GM12878 (cell line): Measurements from ENCODE around the gene TFAP2B. TPM values are rescaled to one million over a fixed set of nuclear protein-coding genes. Genes with fewer than 3 reads are reported as not detected.

Source experiments
- ATAC-seq: fragments of 200-7000 bp; cut with Tn5 transposase; 3 replicates; pipeline ENCODE4 v1.9.1; 2020; ENCODE audit warnings: mild to moderate bottlenecking, moderate library complexity
- BruUV-seq: library from RNA; stranded (reverse); fragments of 400-500 nt; replicated peaks from 2 replicates; lab custom pipeline; 2021; lab: Mats Ljungman, UMichigan
- CTCF ChIA-PET: fragments of 300-600 bp; sonication (Branson Sonifier 250); formaldehyde crosslinking; extraction: SDS; loops from one replicate; lab custom pipeline; 2021; ENCODE audit warnings: inconsistent platforms; lab: Yijun Ruan, JAX
- POLR2A ChIA-PET: fragments of 350-600 bp; formaldehyde crosslinking; extraction: SDS; loops from one replicate; lab custom pipeline; 2021; ENCODE audit warnings: inconsistent platforms; lab: Charles Lee
- RAD21 ChIA-PET: fragments of 300-600 bp; sonication (Branson Sonifier 250); formaldehyde crosslinking; loops from one replicate; lab custom pipeline; 2023; ENCODE audit warnings: antibody characterized with exemption; ENCODE audit not compliant: unreplicated experiment; lab: Charles Lee
- SMC1A ChIA-PET: fragments of 300-600 bp; sonication (Branson Sonifier 250); formaldehyde crosslinking; loops from one replicate; lab custom pipeline; 2023; ENCODE audit not compliant: unreplicated experiment, uncharacterized antibody; lab: Charles Lee
- DNase-seq: peaks from one replicate; pipeline ENCODE4 v3.0.0-alpha.2; 2011; ENCODE audit warnings: low read depth, low spot score
- FAIRE-seq: peaks from 3 replicates; lab custom pipeline; 2011; peaks lifted over from hg19 to GRCh38; lab: Jason Lieb, UNC
- H2AFZ ChIP-seq: 2 replicates; pipeline ENCODE4 v1.6.0; 2011; ENCODE audit warnings: low read depth, low read length, control low read depth; ENCODE audit not compliant: control insufficient read depth
- H3K27ac ChIP-seq: 2 replicates; pipeline ENCODE4 v1.5.1; 2011; ENCODE audit warnings: control low read depth; ENCODE audit not compliant: control insufficient read depth, insufficient read depth
- H3K27me3 ChIP-seq, 2 experiments: replicated peaks in 1 of 2; 2 replicates each; pipeline versions ENCODE4 v1.6.0 to v1.6.1; 2011; ENCODE audit warnings: low read length in 1 of 2; ENCODE audit not compliant: control insufficient read depth in 2 of 2, insufficient read depth in 2 of 2
- H3K36me3 ChIP-seq, 2 experiments: 2 replicates each; pipeline ENCODE4 v1.5.1; 2011; ENCODE audit warnings: low read length in 1 of 2; ENCODE audit not compliant: control insufficient read depth in 2 of 2, insufficient read depth in 2 of 2
- H3K4me1 ChIP-seq: 2 replicates; pipeline ENCODE4 v1.6.1; 2011; ENCODE audit warnings: mild to moderate bottlenecking, low read length, moderate library complexity, mixed read lengths; ENCODE audit not compliant: control insufficient read depth, insufficient read depth
- H3K4me2 ChIP-seq: 2 replicates; pipeline ENCODE4 v1.6.0; 2011; ENCODE audit warnings: control low read depth; ENCODE audit not compliant: control insufficient read depth, insufficient read depth
- H3K4me3 ChIP-seq: fragments of 200-600 bp; sonication (generic); 2 replicates; pipeline ENCODE4 v1.5.1; 2016
- H3K79me2 ChIP-seq: 2 replicates; pipeline ENCODE4 v1.6.0; 2011; ENCODE audit warnings: low read length; ENCODE audit not compliant: control insufficient read depth, insufficient read depth
- H3K9ac ChIP-seq: 2 replicates; pipeline ENCODE4 v1.8.0; 2011; ENCODE audit warnings: low read length, control low read depth, mixed read lengths; ENCODE audit not compliant: control insufficient read depth, insufficient read depth
- H3K9me3 ChIP-seq: replicated peaks from 3 replicates; pipeline ENCODE4 v1.5.1; 2011; ENCODE audit warnings: mild to moderate bottlenecking, low read length; ENCODE audit not compliant: control insufficient read depth, insufficient read depth
- H4K20me1 ChIP-seq: 2 replicates; pipeline ENCODE4 v1.6.0; 2011; ENCODE audit not compliant: control insufficient read depth, insufficient read depth
- JUNB ChIP-seq: IDR thresholded peaks from 2 replicates; pipeline ENCODE4 v1.6.1; 2016; ENCODE audit warnings: antibody characterized with exemption, mild to moderate bottlenecking
- POLR2AphosphoS5 ChIP-seq: IDR thresholded peaks from 2 replicates; pipeline ENCODE4 v1.6.1; 2011; ENCODE audit warnings: mild to moderate bottlenecking, low read length, inconsistent platforms
- SPI1 ChIP-seq: IDR thresholded peaks from 2 replicates; pipeline ENCODE4 v1.6.1; 2011; ENCODE audit warnings: low read depth, mild to moderate bottlenecking, low read length, moderate library complexity, borderline replicate concordance; ENCODE audit not compliant: insufficient read depth
- WGBS: methylation state at CpG from one replicate; pipeline ENCODE4 v1.1.6; 2016; ENCODE audit warnings: low lambda C conversion rate; ENCODE audit not compliant: insufficient replicate concordance, insufficient coverage; ENCODE audit errors: missing lambda C conversion rate; 5-methylcytosine and 5-hydroxymethylcytosine counted together
- in situ Hi-C: fragments of 300-500 bp; cut with MboI; formaldehyde crosslinking; loops from 9 replicates; pipeline ENCODE4 v1.14.3; 2018; ENCODE audit warnings: mixed read lengths
- intact Hi-C: fragments of 100-400 bp; cut with micrococcal nuclease; formaldehyde crosslinking; loops from one replicate; pipeline ENCODE4 v1.14.2; 2022; ENCODE audit not compliant: unreplicated experiment
- polyA plus RNA-seq, 11 experiments: library from polyadenylated mRNA; depleted of rRNA in 4 of 11; unstranded in 6 of 11; stranded (reverse) in 5 of 11; fragments of >200 nt; fragmentation: Nextera tagmentation in 4 of 11; fragmentation: Illumina TruSeq in 1 of 11; extraction: Ambion mirVana in 4 of 11; extraction: Trizol in 1 of 11; gene quantifications; 1 replicate in 1 of 11; 2 replicates in 10 of 11; pipeline versions ENCODE4 v1.2.1 to v1.2.3, GENCODE V29; 2011 to 2016; ENCODE audit warnings: inconsistent platforms in 2 of 11, missing spikeins in 2 of 11, low read depth in 1 of 11
- total RNA-seq, 4 experiments: library from RNA; depleted of rRNA in 3 of 4; stranded (reverse); fragments of >200 nt in 3 of 4; fragmentation: Illumina TruSeq in 1 of 4; extraction: Trizol in 1 of 4; gene quantifications; 2 replicates each; pipeline versions ENCODE4 v1.2.1 to v1.2.3, GENCODE V29; 2013 to 2021
- TF ChIP-seq, protein P1 (sequence below): IDR thresholded peaks from 2 replicates; pipeline ENCODE4 v1.6.1; 2011; ENCODE audit warnings: borderline replicate concordance, low read depth, mild to moderate bottlenecking, moderate library complexity, mixed read lengths, low read length; ENCODE audit not compliant: insufficient read depth; ENCODE audit errors: extremely low read length
- TF ChIP-seq, protein P2 (sequence below): IDR thresholded peaks from 2 replicates; pipeline ENCODE4 v1.6.1; 2011; ENCODE audit warnings: mild to moderate bottlenecking, low read depth, low read length, moderate library complexity; ENCODE audit not compliant: insufficient replicate concordance

Gene TFAP2B
- total and polyA plus RNA-seq, 10 of the 15 experiments (the other 5 are each of a cell fraction or from before 2014, with no cell fraction given), result 0.03 to 0.15 (median 0.07) TPM; not detected in 5

DNA sequence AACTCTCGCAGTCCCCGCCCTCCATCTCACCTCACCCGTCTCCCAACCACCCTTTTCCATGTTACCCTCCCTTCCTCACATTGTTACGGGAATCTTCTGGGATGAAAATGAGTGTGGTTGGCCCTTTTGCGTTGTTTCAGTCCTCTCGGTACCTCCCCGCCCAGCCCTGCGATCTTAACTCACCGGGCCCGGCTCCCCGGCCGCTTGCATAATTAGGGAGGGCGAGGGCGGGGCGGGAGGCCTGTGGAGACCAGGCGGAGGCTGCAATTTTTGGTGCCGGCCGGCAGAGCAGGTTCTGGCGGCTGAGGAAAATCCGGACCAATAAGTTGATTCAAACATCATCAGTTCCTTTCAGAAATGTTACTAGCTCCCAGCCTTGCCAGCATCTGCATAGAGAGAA, 25.2 kb downstream of the TFAP2B start:
- ChIA-PET CTCF (interaction anchor here (0.9 kb wide), 1 partner anchor 13 kb away, joined by 3 read pairs; no protein-coding TSS in a partner anchor), SMC1A (no interaction called here), RAD21 (no interaction called here), POLR2A (no interaction called here)
- Histone ChIP-seq H3K27ac (no peak overlapping the region), H3K4me1 (no peaks in the 10 kb centered on the region), H3K4me2 (no peak overlapping the region), H3K79me2 (no peaks in the 10 kb centered on the region), H3K9ac (no peak overlapping the region), H4K20me1 (no peaks in the 10 kb centered on the region), H3K4me3 (no peak overlapping the region), H3K36me3 (no peaks in the 10 kb centered on the region), H2AFZ (no peak overlapping the region), H3K9me3 (no peaks in the 10 kb centered on the region; the same call in 2 of the 3 replicates), H3K27me3 (peaks cover 10 to 20% of the 10 kb centered on the region in 2 experiments)
- FAIRE-seq, result no peak
- WGBS, result 23% methylated on average over 20 of the region's 20 CpGs
- TF ChIP-seq JUNB, result no peak
- TF ChIP-seq SPI1, result no peak
- TF ChIP-seq, protein P1, sequence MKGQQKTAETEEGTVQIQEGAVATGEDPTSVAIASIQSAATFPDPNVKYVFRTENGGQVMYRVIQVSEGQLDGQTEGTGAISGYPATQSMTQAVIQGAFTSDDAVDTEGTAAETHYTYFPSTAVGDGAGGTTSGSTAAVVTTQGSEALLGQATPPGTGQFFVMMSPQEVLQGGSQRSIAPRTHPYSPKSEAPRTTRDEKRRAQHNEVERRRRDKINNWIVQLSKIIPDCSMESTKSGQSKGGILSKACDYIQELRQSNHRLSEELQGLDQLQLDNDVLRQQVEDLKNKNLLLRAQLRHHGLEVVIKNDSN, result no peak
- TF ChIP-seq, protein P2, sequence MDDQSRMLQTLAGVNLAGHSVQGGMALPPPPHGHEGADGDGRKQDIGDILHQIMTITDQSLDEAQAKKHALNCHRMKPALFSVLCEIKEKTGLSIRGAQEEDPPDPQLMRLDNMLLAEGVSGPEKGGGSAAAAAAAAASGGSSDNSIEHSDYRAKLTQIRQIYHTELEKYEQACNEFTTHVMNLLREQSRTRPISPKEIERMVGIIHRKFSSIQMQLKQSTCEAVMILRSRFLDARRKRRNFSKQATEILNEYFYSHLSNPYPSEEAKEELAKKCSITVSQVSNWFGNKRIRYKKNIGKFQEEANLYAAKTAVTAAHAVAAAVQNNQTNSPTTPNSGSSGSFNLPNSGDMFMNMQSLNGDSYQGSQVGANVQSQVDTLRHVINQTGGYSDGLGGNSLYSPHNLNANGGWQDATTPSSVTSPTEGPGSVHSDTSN, result no peak
- TF ChIP-seq POLR2AphosphoS5, result no peak
- ATAC-seq, result peak; percentile 47; the same call in 2 of the 3 replicates
- no peak for DNase-seq
- BruUV-seq, result no TSS peak
- intact Hi-C loops, result no loop called here
- in situ Hi-C loops, result no loop called here
